GM19099 (cell line): ENCODE results near the gene MED8.

Source experiments
- POLR2A ChIP-seq: IDR thresholded peaks from 3 replicates; pipeline ENCODE4 v1.6.1; 2011; ENCODE audit warnings: low read depth; ENCODE audit not compliant: insufficient read length; ENCODE audit errors: extremely low read depth

MED8 gene

GRCh38 chr1:43345120-43345519 lies 44.5 kb downstream of the MED8 start:
- no peak for TF ChIP-seq POLR2A

GRCh38 chr1:43344267-43344850 lies 45.2 kb downstream of the MED8 start:
- no peak for TF ChIP-seq POLR2A

GRCh38 chr1:43340559-43340958 lies 49.0 kb downstream of the MED8 start:
- TF ChIP-seq POLR2A: no peak

- TF ChIP-seq POLR2A: no peak
Measured at GRCh38 chr1:43339584-43340232, 49.9 kb downstream of the MED8 start.

- TF ChIP-seq POLR2A: no peak
Measured at GRCh38 chr1:43338001-43338400, 51.6 kb downstream of the MED8 start.

- TF ChIP-seq POLR2A: no peak
Measured at GRCh38 chr1:43337588-43337987, 52.0 kb downstream of the MED8 start, which contains the start of gene MPL. Gene MPL (plus strand): TSS chr1:43337818. CDS start chr1:43337849, 31 bp downstream.

GRCh38 chr1:43334453-43335205 lies 55.0 kb downstream of the MED8 start:
- TF ChIP-seq POLR2A: no peak
